ENCODE measurements around the gene XPR1.

The XPR1 gene

GRCh38 chr1:180615493-180616290, 16.1 kb upstream of the XPR1 start:
- DNase-seq (ENCODE audit: low read depth, low spot score) = no peak

GRCh38 chr1:180616439-180616838, 15.4 kb upstream of the XPR1 start:
- DNase-seq (ENCODE audit: low read depth, low spot score) = no peak

GRCh38 chr1:180617774-180618395, 13.9 kb upstream of the XPR1 start:
- DNase-seq (ENCODE audit: low read depth, low spot score) = no peak

- DNase-seq (ENCODE audit: low read depth, low spot score) = no peak
Observed at GRCh38 chr1:180620581-180620980, 11.2 kb upstream of the XPR1 start.

GRCh38 chr1:180622658-180623508, 8.9 kb upstream of the XPR1 start:
- no peak for DNase-seq (ENCODE audit: low read depth, low spot score)

- no peak for DNase-seq (ENCODE audit: low read depth, low spot score)
Observed at GRCh38 chr1:180623579-180624347, 8.1 kb upstream of the XPR1 start.

- DNase-seq (ENCODE audit: low read depth, low spot score) = no peak
Observed at GRCh38 chr1:180626711-180627110, 5.1 kb upstream of the XPR1 start.

- no peak for DNase-seq (ENCODE audit: low read depth, low spot score)
Observed at GRCh38 chr1:180627411-180627810, 4.4 kb upstream of the XPR1 start.

GRCh38 chr1:180628646-180629045, 3.2 kb upstream of the XPR1 start:
- no peak for DNase-seq (ENCODE audit: low read depth, low spot score)

- no peak for DNase-seq (ENCODE audit: low read depth, low spot score)
Observed at GRCh38 chr1:180630408-180631193, 1.2 kb upstream of the XPR1 start.

- DNase-seq (ENCODE audit: low read depth, low spot score) = no peak
Observed at GRCh38 chr1:180631194-180631765, 542 bp upstream of the XPR1 start.

GRCh38 chr1:180632326-180633056, 669 bp downstream of the XPR1 start:
- DNase-seq (ENCODE audit: low read depth, low spot score) = no peak

GRCh38 chr1:180633057-180634056, 1.5 kb downstream of the XPR1 start:
- DNase-seq (ENCODE audit: low read depth, low spot score) = no peak

GRCh38 chr1:180636138-180636537, 4.3 kb downstream of the XPR1 start:
- no peak for DNase-seq (ENCODE audit: low read depth, low spot score)

GRCh38 chr1:180639871-180640270, 8.0 kb downstream of the XPR1 start:
- DNase-seq (ENCODE audit: low read depth, low spot score) = no peak

GRCh38 chr1:180640531-180640949, 8.7 kb downstream of the XPR1 start:
- DNase-seq (ENCODE audit: low read depth, low spot score) = no peak

GRCh38 chr1:180641662-180642061, 9.8 kb downstream of the XPR1 start:
- DNase-seq (ENCODE audit: low read depth, low spot score) = no peak

GRCh38 chr1:180642781-180643180, 11.0 kb downstream of the XPR1 start:
- no peak for DNase-seq (ENCODE audit: low read depth, low spot score)
